H9 (cell line): ENCODE data around the gene DOC2B. TPM values are rescaled to one million over a fixed set of nuclear protein-coding genes. Genes with fewer than 3 reads are reported as not detected.

Experiments
- DNase-seq: peaks from one replicate; pipeline ENCODE4 v3.0.0-alpha.2; 2017
- H2AFZ ChIP-seq: one replicate; pipeline ENCODE4 v1.6.1; 2013; ENCODE audit warnings: mild to moderate bottlenecking, low read length, control low read depth, moderate library complexity
- H2AK5ac ChIP-seq: 2 replicates; pipeline ENCODE4 v1.6.1; 2013; ENCODE audit warnings: low read length, control low read depth, mixed read lengths; ENCODE audit not compliant: insufficient read length
- H2BK120ac ChIP-seq: one replicate; pipeline ENCODE4 v1.6.1; 2013; ENCODE audit warnings: low read depth, mild to moderate bottlenecking, low read length, control low read depth, inconsistent platforms; ENCODE audit not compliant: poor library complexity, severe bottlenecking
- H2BK12ac ChIP-seq: 2 replicates; pipeline ENCODE4 v1.6.1; 2013; ENCODE audit warnings: low read length, control low read depth, mixed read lengths, low read depth; ENCODE audit not compliant: insufficient read length
- H2BK15ac ChIP-seq: 2 replicates; pipeline ENCODE4 v1.6.1; 2013; ENCODE audit warnings: low read depth, low read length, control low read depth
- H2BK20ac ChIP-seq: one replicate; pipeline ENCODE4 v1.6.1; 2013; ENCODE audit warnings: low read depth, mild to moderate bottlenecking, low read length, control low read depth, inconsistent platforms; ENCODE audit not compliant: poor library complexity, severe bottlenecking
- H2BK5ac ChIP-seq: 2 replicates; pipeline ENCODE4 v1.6.1; 2013; ENCODE audit warnings: low read length, control low read depth, mixed read lengths; ENCODE audit not compliant: insufficient read length
- H3K14ac ChIP-seq: 2 replicates; pipeline ENCODE4 v1.6.1; 2013; ENCODE audit warnings: low read length, control low read depth; ENCODE audit not compliant: insufficient read depth
- H3K18ac ChIP-seq: 2 replicates; pipeline ENCODE4 v1.6.1; 2013; ENCODE audit warnings: low read depth, mild to moderate bottlenecking, mixed read lengths, low read length, control low read depth; ENCODE audit not compliant: insufficient read length
- H3K23ac ChIP-seq: 2 replicates; pipeline ENCODE4 v1.6.1; 2013; ENCODE audit warnings: low read length, control low read depth, mixed read lengths, low read depth; ENCODE audit not compliant: insufficient read length
- H3K23me2 ChIP-seq: 2 replicates; pipeline ENCODE4 v1.6.1; 2013; ENCODE audit warnings: low read depth, mild to moderate bottlenecking, mixed read lengths, low read length, control low read depth; ENCODE audit not compliant: insufficient read length, poor library complexity, severe bottlenecking
- H3K27ac ChIP-seq: 2 replicates; pipeline ENCODE4 v1.5.1; 2013; ENCODE audit warnings: low read length, control low read depth, mixed read lengths, low read depth; ENCODE audit not compliant: insufficient read length
- H3K27me3 ChIP-seq: 2 replicates; pipeline ENCODE4 v1.6.1; 2013; ENCODE audit warnings: low read length, control low read depth, inconsistent platforms; ENCODE audit not compliant: insufficient read depth
- H3K4ac ChIP-seq: 2 replicates; pipeline ENCODE4 v1.6.1; 2013; ENCODE audit warnings: low read depth, mild to moderate bottlenecking, control low read depth, inconsistent platforms, low read length, moderate library complexity
- H3K4me1 ChIP-seq: 2 replicates; pipeline ENCODE4 v1.6.1; 2013; ENCODE audit warnings: low read length, control low read depth, inconsistent platforms; ENCODE audit not compliant: insufficient read depth
- H3K4me2 ChIP-seq: 2 replicates; pipeline ENCODE4 v1.6.1; 2013; ENCODE audit warnings: low read length, control low read depth, mixed read lengths; ENCODE audit not compliant: insufficient read length, insufficient read depth
- H3K56ac ChIP-seq: 2 replicates; pipeline ENCODE4 v1.6.1; 2013; ENCODE audit warnings: low read depth, mild to moderate bottlenecking, mixed read lengths, low read length, control low read depth; ENCODE audit not compliant: insufficient read length
- H3K79me1 ChIP-seq: 2 replicates; pipeline ENCODE4 v1.6.1; 2013; ENCODE audit warnings: low read depth, mild to moderate bottlenecking, moderate library complexity, low read length, control low read depth, inconsistent platforms; ENCODE audit not compliant: insufficient read depth, poor library complexity, severe bottlenecking
- H3K79me2 ChIP-seq: 2 replicates; pipeline ENCODE4 v1.6.1; 2013; ENCODE audit warnings: low read length, control low read depth, inconsistent platforms; ENCODE audit not compliant: insufficient read depth
- H3K9ac ChIP-seq: 2 replicates; pipeline ENCODE4 v1.6.1; 2013; ENCODE audit warnings: low read length, control low read depth, mixed read lengths; ENCODE audit not compliant: insufficient read length; ENCODE audit errors: extremely low read depth
- H3K9me3 ChIP-seq: one replicate; pipeline ENCODE4 v1.6.1; 2013; ENCODE audit warnings: low read depth, low read length, inconsistent platforms; ENCODE audit not compliant: control insufficient read depth
- H3T11ph ChIP-seq: one replicate; pipeline ENCODE4 v1.6.1; 2013; ENCODE audit warnings: mild to moderate bottlenecking, low read length, control low read depth, inconsistent platforms
- H4K20me1 ChIP-seq: one replicate; pipeline ENCODE4 v1.6.1; 2013; ENCODE audit not compliant: control insufficient read depth, insufficient read length, insufficient read depth
- H4K5ac ChIP-seq: 2 replicates; pipeline ENCODE4 v1.6.1; 2013; ENCODE audit warnings: low read depth, mild to moderate bottlenecking, mixed read lengths, low read length, control low read depth; ENCODE audit not compliant: insufficient read length
- H4K8ac ChIP-seq: replicated peaks from 2 replicates; pipeline ENCODE4 v1.6.1; 2013; ENCODE audit warnings: low read length, control low read depth, mixed read lengths, low read depth; ENCODE audit not compliant: insufficient read length
- H4K91ac ChIP-seq: 2 replicates; pipeline ENCODE4 v1.6.1; 2013; ENCODE audit warnings: low read depth, mild to moderate bottlenecking, moderate library complexity, mixed read lengths, low read length, control low read depth; ENCODE audit not compliant: insufficient read length
- H3K27ac Mint-ChIP-seq, 3 experiments: 2 replicates in 2 of 3; 3 replicates in 1 of 3; pipeline ENCODE4 v1.8.0; 2020 to 2021; ENCODE audit warnings: mixed read lengths in 3 of 3, mild to moderate bottlenecking in 1 of 3, moderate library complexity in 1 of 3
- H3K27me3 Mint-ChIP-seq: 2 replicates; pipeline ENCODE4 v1.8.0; 2021; ENCODE audit warnings: low read depth, mild to moderate bottlenecking, moderate library complexity, mixed read lengths
- H3K36me3 Mint-ChIP-seq, 3 experiments: 2 replicates in 2 of 3; 3 replicates in 1 of 3; pipeline ENCODE4 v1.8.0; 2020 to 2021; ENCODE audit warnings: low read depth in 3 of 3, mixed read lengths in 3 of 3; ENCODE audit not compliant: insufficient read depth in 1 of 3
- H3K4me1 Mint-ChIP-seq, 2 experiments: 2 replicates each; pipeline ENCODE4 v1.8.0; 2020; ENCODE audit warnings: mixed read lengths in 2 of 2
- H3K4me3 Mint-ChIP-seq, 2 experiments: 2 replicates in 1 of 2; 3 replicates in 1 of 2; pipeline ENCODE4 v1.8.0; 2020 to 2021; ENCODE audit warnings: mild to moderate bottlenecking in 2 of 2, mixed read lengths in 2 of 2, moderate library complexity in 1 of 2
- H3K9me3 Mint-ChIP-seq, 2 experiments: 2 replicates in 1 of 2; 3 replicates in 1 of 2; pipeline ENCODE4 v1.8.0; 2020; ENCODE audit warnings: mild to moderate bottlenecking in 2 of 2, mixed read lengths in 2 of 2, moderate library complexity in 1 of 2
- WGBS: extraction: QIAGEN DNeasy Blood & Tissue Kit; methylation state at CpG from one replicate; pipeline ENCODE4 v1.1.7; 2013; ENCODE audit warnings: missing lambda C conversion rate, low lambda C conversion rate, mixed read lengths; ENCODE audit not compliant: insufficient read length; ENCODE audit errors: extremely low coverage; 5-methylcytosine and 5-hydroxymethylcytosine counted together
- total RNA-seq: library from RNA; stranded (reverse); gene quantifications from 2 replicates; pipeline ENCODE4 v1.2.1, GENCODE V29; 2021
- TF ChIP-seq, protein P1 (sequence below): fragments of 200-600 bp; sonication (generic); conservative IDR thresholded peaks from 3 replicates; pipeline ENCODE4 v1.8.0; 2021; ENCODE audit warnings: antibody characterized with exemption, mild to moderate bottlenecking

The DOC2B gene
- total RNA-seq, 1 experiment from 2014 or later: 2.1 TPM

DNA sequence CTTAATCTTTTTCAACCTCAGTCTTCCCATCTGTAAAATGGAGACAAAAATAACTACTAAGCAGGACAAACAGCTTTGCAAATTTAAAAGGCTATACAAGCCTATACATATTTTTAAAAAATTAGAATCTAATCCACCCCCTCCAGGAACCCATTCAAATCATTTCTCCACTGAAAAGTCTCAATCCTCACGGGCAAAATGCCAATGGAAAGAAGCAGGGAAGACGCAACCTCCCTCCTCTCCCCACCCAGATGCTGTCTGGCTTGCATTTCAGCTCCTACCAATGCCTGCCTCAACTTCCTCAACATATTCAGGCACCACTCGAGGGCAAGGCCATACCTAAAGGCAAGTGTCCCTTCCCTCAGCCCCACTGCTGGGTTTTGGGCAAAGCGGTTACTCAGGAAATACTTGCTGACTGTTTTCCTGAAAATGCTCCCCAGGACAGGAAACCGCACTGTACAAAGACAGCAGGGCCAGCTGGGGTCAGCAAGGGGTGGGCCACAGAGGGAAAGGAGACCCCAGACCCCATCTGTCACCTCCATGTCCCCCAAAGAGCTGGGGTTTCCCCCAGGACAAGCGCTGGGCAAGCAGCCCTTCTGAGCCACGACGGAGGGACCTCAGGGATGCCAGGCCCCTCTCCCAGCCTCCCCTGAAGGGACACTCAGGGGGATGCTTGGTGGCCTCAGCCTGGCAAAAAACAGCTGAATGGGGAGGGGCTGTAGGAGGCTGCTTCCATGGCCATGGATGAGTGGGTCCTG lies 47.7 kb upstream of the DOC2B start:
- Histone ChIP-seq H2BK12ac (no peak overlapping the region), H2BK5ac (no peak overlapping the region), H3K9me3 (no peaks in the 10 kb centered on the region), H2BK15ac (no peak overlapping the region), H4K91ac (no peak overlapping the region), H4K20me1 (no peaks in the 10 kb centered on the region), H3K9ac (no peak overlapping the region), H3K27ac (no peak overlapping the region), H2AK5ac (no peak overlapping the region), H3T11ph (no peak overlapping the region), H2BK120ac (no peak overlapping the region), H3K79me2 (no peaks in the 10 kb centered on the region), H3K27me3 (no peaks in the 10 kb centered on the region), H3K18ac (no peak overlapping the region), H3K56ac (no peak overlapping the region), H3K14ac (no peak overlapping the region; the same call in 1 of the 2 replicates), H3K4me1 (peaks cover 3% of the 10 kb centered on the region; the same call in 1 of the 2 replicates), H2AFZ (no peak overlapping the region), H3K23ac (no peak overlapping the region), H3K4ac (no peak overlapping the region), H3K23me2 (no peaks in the 10 kb centered on the region), H4K8ac (no peak overlapping the region), H3K4me2 (no peak overlapping the region), H4K5ac (no peak overlapping the region), H3K79me1 (no peaks in the 10 kb centered on the region), H2BK20ac (no peak overlapping the region)
- TF ChIP-seq, protein P1, sequence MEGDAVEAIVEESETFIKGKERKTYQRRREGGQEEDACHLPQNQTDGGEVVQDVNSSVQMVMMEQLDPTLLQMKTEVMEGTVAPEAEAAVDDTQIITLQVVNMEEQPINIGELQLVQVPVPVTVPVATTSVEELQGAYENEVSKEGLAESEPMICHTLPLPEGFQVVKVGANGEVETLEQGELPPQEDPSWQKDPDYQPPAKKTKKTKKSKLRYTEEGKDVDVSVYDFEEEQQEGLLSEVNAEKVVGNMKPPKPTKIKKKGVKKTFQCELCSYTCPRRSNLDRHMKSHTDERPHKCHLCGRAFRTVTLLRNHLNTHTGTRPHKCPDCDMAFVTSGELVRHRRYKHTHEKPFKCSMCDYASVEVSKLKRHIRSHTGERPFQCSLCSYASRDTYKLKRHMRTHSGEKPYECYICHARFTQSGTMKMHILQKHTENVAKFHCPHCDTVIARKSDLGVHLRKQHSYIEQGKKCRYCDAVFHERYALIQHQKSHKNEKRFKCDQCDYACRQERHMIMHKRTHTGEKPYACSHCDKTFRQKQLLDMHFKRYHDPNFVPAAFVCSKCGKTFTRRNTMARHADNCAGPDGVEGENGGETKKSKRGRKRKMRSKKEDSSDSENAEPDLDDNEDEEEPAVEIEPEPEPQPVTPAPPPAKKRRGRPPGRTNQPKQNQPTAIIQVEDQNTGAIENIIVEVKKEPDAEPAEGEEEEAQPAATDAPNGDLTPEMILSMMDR: no peak
- Mint-ChIP-seq H3K36me3 (no peaks in the 10 kb centered on the region), H3K27ac (peak overlapping the region in 1 of 3 experiments; percentile 90; a peak in 2 of 7 replicates), H3K4me3 (no peak overlapping the region), H3K4me1 (peaks cover 2 to 25% of the 10 kb centered on the region in 2 experiments; a peak in 2 of 4 replicates), H3K9me3 (no peaks in the 10 kb centered on the region; a peak in 1 of 5 replicates), H3K27me3 (peaks cover under 1% of the 10 kb centered on the region)
- WGBS: no CpG with 5 or more reads among the region's 8 CpGs
- no peak for DNase-seq
